ENCODE measurements around the gene RUNX2.

- TF ChIP-seq CTCF (IDR thresholded peaks at IDR 0.05; ENCODE audit: insufficient read depth, low read depth, low read length) (no peak), EZH2 (IDR thresholded peaks at IDR 0.05; ENCODE audit: insufficient read depth, low read length) (no peak)
Observed at GRCh38 chr6:45388328-45388727, 60.2 kb downstream of the RUNX2 start.
